Inferior parietal cortex (tissue), 1 donor: ENCODE results near the gene INTS13.
"Not testable (repeated sequence)": the region's sequence is repeated elsewhere in the genome, so short reads cannot be mapped to it uniquely, and the experiment has no call there.

Experiments used
- DNase-seq: peaks from one replicate; pipeline ENCODE4 v3.0.0-alpha.2; 2016; ENCODE audit errors: extremely low spot score

The INTS13 gene

DNA sequence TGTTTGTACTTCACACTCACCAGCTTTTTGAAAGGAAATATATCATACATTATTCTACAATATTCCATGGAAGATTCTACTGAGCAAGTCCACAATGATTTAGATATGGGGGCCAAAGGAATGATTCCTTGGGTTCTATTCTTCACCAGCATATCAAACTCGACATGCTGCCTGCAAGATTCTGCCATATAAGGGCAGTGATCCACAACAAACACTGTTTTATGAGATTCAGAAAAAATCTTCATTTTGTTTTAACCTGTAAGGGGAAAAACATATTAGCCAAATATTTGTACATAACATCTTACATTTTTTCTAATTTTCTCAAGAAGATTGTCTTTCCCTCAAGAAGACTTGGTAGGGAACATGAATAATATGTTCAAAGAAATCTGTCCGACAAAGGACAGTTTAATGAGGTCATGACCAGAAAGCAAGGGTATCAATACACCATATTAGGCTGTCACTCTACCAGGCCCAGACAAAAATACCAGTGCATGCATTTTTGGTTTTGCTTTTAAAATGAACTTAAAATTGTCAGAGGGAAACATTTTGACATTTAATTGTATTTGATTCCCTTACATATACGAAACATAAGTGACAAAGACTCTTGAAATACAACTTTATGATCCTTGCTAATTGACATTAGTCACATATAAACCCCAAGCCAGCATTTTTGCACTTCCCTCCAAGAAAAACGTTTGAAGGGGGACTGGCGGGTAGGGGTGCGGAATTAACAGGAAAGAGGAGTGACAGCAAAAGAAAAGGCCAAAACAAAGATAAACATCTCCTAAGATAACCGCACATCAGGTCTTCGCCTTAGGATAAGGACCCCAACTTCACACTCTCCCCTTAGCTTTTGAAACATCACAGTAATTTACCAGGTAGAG is 980 bp downstream of the INTS13 start:
- DNase-seq: no peak

DNA sequence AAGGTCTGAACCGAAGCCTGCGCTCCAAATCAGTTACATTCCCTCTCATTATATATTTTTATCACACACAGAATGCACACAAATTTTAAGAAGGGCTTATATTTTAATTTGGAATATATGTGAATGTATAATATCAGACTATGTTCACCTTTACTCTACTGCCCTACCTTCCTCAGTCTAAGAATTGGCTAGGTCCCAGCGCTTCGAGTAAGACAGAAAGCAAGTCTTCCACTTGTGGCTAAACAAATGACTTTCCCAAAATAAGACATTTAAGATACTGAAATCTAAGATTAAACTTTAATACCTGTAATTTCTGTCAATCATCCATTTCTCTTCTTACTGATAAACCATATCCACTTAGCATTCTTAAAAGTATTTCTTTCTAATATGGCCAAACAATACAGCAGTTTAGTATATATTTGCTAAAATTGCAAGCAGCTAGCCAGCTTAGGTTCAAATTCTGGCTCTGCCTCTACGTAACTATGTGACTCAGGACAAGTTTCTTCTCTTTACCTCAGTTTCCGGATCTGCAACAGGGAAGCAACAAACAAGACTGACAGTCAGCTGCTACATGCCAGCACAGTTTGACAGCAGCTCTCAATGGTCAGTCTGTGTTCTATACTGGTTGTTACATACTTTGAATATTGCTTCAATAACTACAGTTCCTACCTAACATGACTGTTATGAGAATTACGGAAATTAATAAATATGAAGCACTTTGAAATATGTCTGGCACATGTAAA is 2.0 kb downstream of the INTS13 start:
- no peak for DNase-seq

DNA sequence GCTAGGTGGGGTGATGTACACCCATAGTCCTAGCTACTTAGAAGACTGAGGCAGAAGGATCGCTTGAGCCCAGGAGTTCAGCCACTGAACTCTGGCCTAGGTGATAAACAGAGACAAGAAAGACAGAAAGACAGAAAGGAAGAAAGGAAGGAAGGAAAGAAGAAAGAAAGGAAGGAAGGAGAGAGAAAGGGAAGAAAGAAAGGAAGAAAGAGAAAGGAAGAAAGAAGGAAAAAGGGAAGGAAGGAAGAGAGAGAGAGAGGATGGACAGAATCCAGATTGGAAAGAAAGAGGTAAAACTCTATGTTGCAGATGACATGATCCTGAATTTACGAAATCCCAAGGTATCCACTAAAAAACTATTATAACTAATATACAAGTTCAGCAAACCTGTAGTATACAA is 8.2 kb downstream of the INTS13 start:
- DNase-seq: no peak

DNA sequence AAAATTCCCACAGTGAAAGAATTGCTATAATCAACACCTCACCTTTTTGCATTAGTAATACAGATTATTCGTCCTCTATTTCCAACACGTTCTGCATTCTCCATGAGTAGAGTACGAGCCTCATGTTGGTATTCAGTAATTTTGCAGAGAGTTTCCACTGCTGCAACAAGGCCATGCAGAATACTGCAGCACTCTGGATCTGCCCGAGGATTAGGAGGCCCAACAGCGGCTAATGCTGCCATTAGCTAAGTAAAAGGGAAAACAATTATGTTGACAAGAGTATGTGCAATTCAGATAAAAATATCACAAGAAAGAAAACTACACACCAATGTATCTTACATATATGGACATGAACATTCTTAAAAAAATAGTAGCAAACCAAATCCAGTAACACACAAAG is 9.1 kb downstream of the INTS13 start:
- no peak for DNase-seq

DNA sequence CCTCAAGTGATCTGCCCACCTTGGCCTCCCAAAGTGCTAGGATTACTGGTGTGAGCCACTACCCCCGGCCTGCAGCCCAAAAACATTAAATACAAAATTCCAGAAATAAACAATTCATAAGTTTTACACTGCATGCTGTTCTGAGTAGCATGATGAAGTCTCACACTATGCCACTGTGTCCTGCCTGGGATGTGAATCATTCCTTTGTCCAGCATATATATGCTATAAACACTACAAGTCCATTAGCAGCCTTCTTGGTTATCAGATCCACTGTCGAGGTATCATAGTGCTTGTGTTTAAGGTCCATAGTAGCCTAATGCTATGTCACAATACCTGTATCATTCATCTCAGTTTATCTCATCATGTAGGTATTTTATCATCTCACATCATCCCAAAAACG is 15.9 kb downstream of the INTS13 start:
- DNase-seq: no peak

DNA sequence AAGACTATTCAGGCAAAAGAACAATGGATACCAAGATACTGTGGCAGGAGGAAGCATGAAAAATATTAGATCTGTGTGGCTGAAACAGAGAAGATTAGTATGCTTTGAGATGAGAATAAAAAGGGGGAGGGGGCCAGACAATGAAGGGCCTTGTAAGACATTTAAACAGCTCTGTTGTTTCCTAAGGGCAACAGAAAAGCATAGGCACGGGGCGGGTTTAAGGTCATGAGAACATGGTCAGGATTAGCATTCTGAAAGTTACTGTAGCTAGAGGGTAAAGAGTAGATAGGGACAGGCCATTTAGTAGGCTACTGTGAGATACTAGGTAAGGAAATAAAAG is 18.6 kb downstream of the INTS13 start:
- no peak for DNase-seq

DNA sequence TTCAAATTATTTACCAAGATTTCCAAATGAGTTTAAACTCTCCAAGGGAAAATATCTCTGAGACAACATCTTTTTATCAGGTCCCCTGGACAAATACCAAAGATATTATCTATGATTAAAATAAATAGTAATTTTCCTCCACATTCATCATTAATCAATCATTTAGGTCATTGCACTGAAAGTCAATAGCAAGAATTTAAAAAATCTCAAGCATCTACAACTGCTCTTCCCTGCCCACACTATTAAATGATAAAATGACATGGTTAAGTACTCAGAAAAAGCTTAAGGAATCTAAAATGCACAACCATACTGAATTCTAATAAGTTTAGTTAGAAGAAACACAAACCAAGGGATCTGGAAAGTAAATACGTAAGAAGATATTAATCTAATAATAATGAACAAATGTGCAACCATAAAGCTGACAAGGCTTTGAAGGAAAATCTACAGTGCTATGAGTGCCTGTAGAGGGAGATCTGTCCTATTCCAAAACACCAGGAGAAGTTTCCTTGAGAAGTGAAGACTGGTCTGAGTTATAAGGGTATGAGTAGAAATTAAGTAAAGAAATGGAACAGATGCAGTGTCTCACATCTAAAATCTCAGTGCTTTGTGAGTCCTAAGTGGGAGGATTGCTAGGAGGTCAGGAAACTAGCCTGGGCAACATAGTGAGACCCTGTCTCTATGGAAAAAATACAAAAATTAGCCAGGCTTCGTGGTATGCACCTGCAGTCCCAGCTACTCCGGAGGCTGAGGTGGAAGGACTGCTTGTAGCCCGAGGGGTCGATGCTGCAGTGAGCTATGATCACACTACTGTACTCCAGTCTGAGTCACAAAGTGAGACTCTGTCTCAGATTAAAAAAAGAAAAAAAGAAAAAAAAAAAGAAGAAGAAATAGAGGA is 19.2 kb downstream of the INTS13 start:
- no peak for DNase-seq

DNA sequence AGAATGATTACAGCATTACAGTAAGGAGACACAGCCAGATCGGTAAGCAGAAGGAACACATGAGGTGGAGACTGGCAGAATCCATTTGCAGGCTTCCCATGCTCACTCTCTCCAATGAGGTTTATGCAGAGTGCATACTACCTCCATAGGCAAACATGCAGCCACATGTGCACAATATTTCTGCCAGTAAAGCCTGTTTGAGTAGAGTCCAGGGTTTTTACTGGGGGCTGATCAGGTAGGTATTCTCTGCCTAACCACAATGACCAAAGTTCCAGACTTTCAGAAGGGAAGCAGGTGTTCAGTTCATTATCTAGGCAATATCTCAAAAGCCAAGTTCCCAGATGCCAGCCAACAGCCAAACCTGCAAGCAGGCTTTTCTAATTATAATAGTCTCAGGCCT is 31.1 kb downstream of the INTS13 start:
- DNase-seq: no peak

DNA sequence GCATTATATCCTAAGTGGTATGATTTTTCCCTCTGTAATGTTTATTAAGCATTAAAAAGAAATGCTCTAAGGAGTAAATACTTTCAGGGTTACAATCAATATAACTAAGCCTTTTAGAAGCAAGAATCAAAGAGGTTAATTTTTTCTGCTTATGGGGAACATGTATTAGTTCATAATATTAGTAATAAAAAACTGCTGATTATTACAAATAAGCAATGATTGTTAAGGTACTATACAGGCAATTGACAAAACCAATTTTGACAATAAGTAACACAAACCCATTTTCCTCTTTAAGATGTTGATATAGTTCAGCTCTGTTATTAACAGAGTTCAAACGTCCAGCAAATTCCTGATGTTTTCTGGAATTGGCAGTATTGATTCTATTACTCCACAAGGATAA is 31.8 kb downstream of the INTS13 start:
- DNase-seq: no peak

DNA sequence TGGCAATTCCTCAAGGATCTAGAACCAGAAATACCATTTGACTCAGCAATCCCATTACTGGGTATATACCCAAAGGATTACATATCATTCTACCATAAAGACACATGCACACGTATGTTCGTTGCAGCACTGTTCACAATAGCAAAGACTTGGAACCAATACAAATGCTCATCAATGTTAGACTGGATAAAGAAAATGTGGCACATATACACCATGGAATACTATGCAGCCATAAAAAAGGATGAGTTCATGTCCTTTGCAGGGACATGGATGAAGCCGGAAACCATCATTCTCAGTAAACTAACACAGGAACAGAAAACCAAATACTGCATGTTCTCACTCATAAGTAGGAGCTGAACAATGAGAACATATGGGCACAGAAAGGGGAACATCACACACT is 34.4 kb downstream of the INTS13 start:
- not testable (repeated sequence) for DNase-seq

DNA sequence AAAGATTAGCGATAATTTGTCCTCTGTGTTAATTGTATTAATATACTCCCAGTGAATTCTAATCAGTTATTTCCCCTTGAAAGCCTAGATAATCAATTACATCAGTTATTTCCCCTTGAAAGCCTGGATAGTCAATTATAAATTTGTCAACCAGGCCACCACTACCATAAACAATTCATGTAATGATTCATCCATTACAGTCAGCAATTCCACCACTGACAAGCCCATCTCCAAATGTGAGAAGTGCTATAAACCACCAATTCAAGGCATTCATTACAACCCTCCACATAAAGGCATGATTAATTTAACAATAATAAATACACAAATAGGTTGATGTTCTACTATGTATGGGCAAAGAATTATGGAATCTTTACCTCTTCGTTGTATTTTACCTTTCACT is 40.9 kb downstream of the INTS13 start:
- DNase-seq: no peak

DNA sequence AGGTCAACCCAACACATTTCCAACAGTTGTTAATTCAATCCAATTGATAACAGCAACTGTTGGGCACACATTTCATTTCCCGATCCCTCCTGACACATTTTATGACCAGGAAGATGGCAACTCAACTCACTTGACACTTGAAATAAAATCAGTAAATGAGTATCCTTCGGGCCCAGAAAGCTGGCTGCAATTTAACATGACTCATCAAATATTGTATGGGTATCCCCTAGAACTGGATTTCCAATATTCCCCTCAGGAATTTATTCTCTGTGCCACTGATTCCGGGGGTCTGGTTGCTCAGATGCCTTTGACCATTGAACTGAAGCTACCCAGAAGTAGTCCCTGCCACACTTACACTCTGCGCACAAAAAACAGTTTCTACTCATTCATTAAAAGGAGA is 42.1 kb downstream of the INTS13 start:
- DNase-seq: no peak

DNA sequence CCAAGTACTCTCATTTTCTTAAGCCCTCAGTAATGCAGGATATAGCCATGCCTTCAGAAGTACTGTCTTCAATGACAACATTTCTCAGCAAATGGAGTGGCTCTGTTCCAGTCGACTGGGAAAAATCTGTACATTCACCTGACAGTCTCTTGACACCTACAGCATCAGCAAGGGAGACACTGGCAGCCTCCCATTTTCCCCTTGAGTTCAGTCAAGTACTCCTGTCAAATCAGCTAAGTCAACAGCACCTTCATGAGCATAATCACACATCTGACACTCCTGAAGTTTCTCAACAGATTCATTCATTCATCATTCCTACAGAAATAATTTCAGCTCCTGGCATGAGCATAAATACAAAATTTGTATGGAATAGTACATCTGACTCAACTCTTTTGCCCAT is 46.1 kb downstream of the INTS13 start:
- DNase-seq: no peak

DNA sequence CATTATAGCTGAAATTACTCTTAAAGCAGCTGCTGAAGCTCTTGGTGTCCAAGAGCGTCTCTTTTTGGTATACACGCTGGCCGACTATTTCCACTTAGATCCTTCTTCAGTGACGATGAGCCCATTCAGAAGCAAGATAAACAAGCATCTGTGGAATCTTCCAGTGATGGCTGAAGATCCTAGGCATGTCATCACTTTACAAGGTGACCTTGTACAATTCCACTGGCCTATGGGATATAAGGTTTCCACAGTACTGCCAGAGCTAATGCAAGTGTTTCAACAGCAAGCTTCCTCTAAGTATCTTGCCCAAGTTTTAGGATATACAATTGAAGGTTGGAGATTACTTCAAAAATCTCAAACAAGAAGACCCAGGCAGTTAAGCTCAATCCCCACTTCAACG is 47.0 kb downstream of the INTS13 start:
- no peak for DNase-seq

DNA sequence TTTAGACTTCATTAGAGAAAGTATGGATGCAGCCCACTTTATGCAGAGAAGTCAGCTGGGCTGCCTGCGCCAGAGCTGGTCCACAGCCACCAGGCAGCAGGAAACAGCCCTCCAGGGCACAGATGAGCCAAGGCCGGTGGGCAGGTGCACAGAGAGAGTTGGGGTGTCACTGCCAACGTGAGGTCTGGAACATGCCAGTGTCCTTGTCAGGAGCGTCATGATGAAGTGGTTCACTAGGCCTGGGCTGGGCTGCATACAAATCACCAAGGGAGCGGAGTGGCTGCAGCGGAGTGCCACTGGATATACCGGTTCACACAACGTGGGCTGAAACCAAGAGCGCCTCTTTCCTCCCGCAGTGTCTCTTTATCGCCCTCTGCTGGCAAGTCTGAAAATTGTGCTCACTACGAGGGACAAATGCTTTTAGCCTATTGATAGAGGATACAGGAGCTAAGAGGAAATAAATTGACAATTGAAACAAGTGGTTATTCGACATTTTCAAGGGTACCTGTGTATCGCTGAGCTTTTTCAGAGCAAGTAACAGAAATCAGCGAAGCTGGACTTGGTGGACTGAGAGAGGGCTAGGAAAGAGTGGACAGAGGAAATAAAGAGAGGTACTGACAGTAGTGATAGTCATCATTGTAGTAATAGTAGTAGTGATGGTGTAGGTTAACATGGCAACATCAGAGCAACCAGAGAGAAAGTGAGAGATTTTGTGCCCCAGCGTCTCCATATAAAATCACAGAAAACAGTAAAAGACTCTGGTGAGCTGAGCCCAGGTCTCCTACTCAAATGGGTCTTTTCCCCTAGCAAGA is 52.8 kb downstream of the INTS13 start:
- DNase-seq: peak; percentile 97

DNA sequence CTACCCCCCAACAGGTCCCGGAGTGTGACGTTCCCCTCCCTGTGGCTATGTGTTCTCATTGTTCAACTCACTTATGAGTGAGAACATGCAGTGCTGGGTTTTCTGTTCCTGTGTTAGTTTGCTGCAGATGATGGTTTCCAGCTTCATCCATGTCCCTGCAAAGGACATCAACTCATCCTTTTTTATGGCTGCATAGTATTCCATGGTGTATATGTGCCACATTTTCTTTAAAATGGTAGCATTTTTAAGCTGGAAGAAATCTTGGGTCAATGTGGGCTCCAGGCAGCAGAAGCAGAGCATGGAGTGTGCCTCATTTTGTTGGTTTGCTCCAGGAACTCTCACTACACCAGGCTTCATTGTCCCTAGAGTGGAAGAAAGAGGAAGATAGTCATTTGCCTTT is 57.2 kb downstream of the INTS13 start:
- no peak for DNase-seq

DNA sequence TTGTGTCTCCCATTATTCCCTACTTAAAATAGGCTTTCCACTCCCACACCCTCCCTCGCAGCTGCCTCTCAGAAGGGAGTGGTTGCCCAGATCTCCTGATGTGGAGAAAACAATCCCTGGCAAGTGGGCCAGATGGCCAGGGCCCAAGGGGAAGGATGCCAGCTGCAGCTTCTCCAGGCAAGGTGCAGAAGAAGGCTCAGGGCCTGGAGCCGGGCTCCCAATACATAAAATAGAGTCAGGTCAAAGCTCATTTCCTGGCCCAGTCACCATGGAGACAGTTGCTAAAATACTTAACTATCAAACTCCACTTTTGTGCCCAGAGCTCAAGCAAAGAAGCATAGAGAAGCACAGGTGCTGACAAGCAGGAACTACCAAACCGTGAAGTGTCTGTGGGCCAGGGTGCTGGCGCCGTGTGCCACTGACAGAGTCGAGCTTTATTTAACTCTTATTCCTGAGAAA is 59.1 kb downstream of the INTS13 start:
- peak; percentile 41 for DNase-seq

DNA sequence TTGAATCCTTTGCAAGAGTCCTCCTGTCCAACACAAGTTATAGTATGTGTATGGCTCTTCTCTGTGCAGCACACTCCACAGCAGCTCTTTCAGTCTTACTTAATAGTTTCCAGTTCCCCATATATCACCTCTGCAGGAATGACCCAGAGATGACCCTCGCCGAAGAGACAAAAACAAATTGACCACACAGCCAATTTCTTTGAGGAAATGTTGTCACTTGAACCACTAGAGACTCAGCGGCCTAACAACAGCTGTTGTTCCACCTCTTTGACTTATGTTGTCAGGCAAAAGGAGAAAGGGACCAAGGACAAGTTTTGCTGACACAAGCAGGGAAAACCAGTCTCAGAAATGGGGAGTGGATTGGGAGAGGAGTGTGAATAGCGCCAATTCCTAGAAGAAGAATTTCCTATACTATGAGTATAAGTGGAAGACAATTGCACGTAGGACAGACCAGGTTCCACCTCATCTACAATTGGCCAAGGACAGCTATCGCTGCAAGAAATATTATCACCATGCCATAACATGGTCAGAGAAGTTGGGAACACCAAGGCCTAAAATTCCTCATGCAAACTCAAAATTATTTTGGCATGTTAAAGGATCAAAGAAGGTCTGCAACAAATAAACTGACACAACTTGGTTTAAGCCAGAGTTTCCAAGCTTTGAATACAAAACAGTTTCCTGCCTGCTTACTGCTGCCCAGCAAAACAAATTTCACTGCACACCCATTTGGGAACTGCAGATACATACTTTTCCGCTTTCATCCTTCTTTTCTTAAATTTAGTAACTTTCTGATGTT is 63.1 kb downstream of the INTS13 start:
- no peak for DNase-seq

DNA sequence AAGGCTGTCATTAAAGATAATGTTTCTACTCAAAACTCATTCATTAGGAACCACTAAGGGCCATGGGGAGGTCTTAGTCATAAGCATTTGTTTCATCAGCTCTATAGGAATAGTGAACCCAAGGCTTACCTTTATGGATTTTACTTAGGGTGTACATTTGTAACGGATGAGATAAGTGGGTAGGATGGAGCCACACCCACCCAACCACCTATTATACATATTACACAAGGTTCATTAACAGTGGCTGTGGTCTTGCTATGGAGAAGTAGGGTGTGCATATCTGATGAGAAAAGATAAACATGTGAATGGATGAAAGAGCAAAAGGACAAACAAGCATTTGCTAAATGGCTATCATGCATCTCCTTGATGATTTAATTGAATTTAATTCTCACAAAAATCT is 65.2 kb downstream of the INTS13 start:
- DNase-seq: no peak

DNA sequence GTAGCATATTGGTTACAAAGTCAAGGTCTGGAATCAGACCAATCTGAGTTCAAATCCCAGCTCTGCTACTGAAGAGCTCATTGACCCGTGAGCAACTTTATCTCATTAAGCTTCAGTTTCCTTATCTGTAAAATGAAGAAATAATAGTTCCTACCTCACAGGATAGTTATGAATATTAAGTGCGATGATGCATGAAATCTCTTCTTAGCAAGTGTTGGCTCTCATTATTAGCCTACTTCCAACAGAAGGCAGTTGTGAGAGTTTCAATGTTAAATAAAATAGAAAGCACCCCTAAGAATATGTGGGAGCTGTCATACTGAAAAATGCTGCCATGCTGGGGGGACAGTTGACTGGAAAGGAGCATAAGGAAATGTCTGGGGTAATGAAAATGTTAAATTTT is 65.8 kb downstream of the INTS13 start:
- no peak for DNase-seq
